ENCODE results near the gene XIRP1. TPM values are rescaled to one million over a fixed set of nuclear protein-coding genes. Genes with fewer than 3 reads are reported as not detected.
"Not testable (repeated sequence)": the region's sequence is repeated elsewhere in the genome, so short reads cannot be mapped to it uniquely, and the experiment has no call there.

The XIRP1 gene
- polyA plus RNA-seq, 3 donors, result 0.11 to 0.14 (median 0.11) TPM

- DNase-seq (ENCODE audit: extremely low read depth in 1 of 11, low read depth in 9 of 11, low spot score in 4 of 11), result no peak
These were observed 16.2 kb downstream of the XIRP1 start for GRCh38 chr3:39176025-39176714.

GRCh38 chr3:39173318-39174125 is 18.9 kb downstream of the XIRP1 start:
- DNase-seq (ENCODE audit: extremely low read depth in 1 of 11, low read depth in 9 of 11, low spot score in 4 of 11), result no peak

- DNase-seq (ENCODE audit: extremely low read depth in 1 of 11, low read depth in 9 of 11, low spot score in 4 of 11), result no peak
These were observed 20.5 kb downstream of the XIRP1 start for GRCh38 chr3:39171860-39172259.

GRCh38 chr3:39170877-39171276 is 21.5 kb downstream of the XIRP1 start:
- DNase-seq (ENCODE audit: extremely low read depth in 1 of 11, low read depth in 9 of 11, low spot score in 4 of 11), result not testable (repeated sequence)

GRCh38 chr3:39170461-39170860 is 21.9 kb downstream of the XIRP1 start:
- no peak for DNase-seq (ENCODE audit: extremely low read depth in 1 of 11, low read depth in 9 of 11, low spot score in 4 of 11)

GRCh38 chr3:39169712-39170111 is 22.7 kb downstream of the XIRP1 start:
- DNase-seq (ENCODE audit: extremely low read depth in 1 of 11, low read depth in 9 of 11, low spot score in 4 of 11), result no peak

- no peak for DNase-seq (ENCODE audit: extremely low read depth in 1 of 11, low read depth in 9 of 11, low spot score in 4 of 11)
These were observed 24.1 kb downstream of the XIRP1 start for GRCh38 chr3:39168156-39168780.

GRCh38 chr3:39166932-39167532 is 25.4 kb downstream of the XIRP1 start:
- no peak for DNase-seq (ENCODE audit: extremely low read depth in 1 of 11, low read depth in 9 of 11, low spot score in 4 of 11)

GRCh38 chr3:39166134-39166710 is 26.2 kb downstream of the XIRP1 start:
- no peak for DNase-seq (ENCODE audit: extremely low read depth in 1 of 11, low read depth in 9 of 11, low spot score in 4 of 11)

GRCh38 chr3:39165518-39165917 is 26.9 kb downstream of the XIRP1 start:
- no peak for DNase-seq (ENCODE audit: extremely low read depth in 1 of 11, low read depth in 9 of 11, low spot score in 4 of 11)

GRCh38 chr3:39164414-39164813 is 28.0 kb downstream of the XIRP1 start:
- no peak for DNase-seq (ENCODE audit: extremely low read depth in 1 of 11, low read depth in 9 of 11, low spot score in 4 of 11)

GRCh38 chr3:39158148-39158715 is 34.2 kb downstream of the XIRP1 start:
- DNase-seq (ENCODE audit: extremely low read depth in 1 of 11, low read depth in 9 of 11, low spot score in 4 of 11), result no peak

- DNase-seq (ENCODE audit: extremely low read depth in 1 of 11, low read depth in 9 of 11, low spot score in 4 of 11), result no peak
These were observed 35.0 kb downstream of the XIRP1 start for GRCh38 chr3:39157359-39157758.

- DNase-seq (ENCODE audit: extremely low read depth in 1 of 11, low read depth in 9 of 11, low spot score in 4 of 11), result no peak
These were observed 36.0 kb downstream of the XIRP1 start for GRCh38 chr3:39156421-39156820.

GRCh38 chr3:39154280-39155021 is 37.9 kb downstream of the XIRP1 start:
- no peak for DNase-seq (ENCODE audit: extremely low read depth in 1 of 11, low read depth in 9 of 11, low spot score in 4 of 11)

- no peak for DNase-seq (ENCODE audit: extremely low read depth in 1 of 11, low read depth in 9 of 11, low spot score in 4 of 11)
These were observed 38.5 kb downstream of the XIRP1 start for GRCh38 chr3:39153977-39154279.

- peak in 4 of 11 donors; percentile 36 to 63 (median 53) for DNase-seq (ENCODE audit: extremely low read depth in 1 of 11, low read depth in 9 of 11, low spot score in 4 of 11)
These were observed 41.4 kb downstream of the XIRP1 start for GRCh38 chr3:39150803-39151631.
